Measurements from ENCODE around the gene CLEC20A. TPM values are rescaled to one million over a fixed set of nuclear protein-coding genes. Genes with fewer than 3 reads are reported as not detected.

CLEC20A gene
- total RNA-seq, 4 donors from 2014 or later = not detected

GRCh38 chr1:178477841-178478240 lies 18.9 kb downstream of the CLEC20A start:
- no peak for TF ChIP-seq POLR2A (IDR thresholded peaks at IDR 0.05; ENCODE audit: low read depth)
- TF ChIP-seq CTCF (IDR thresholded peaks at IDR 0.05) = no peak
- no peak for TF ChIP-seq EP300 (IDR thresholded peaks at IDR 0.05)
- no peak for TF ChIP-seq POLR2AphosphoS5 (IDR thresholded peaks at IDR 0.05)
- peaks cover 9 to 55% (median 9%) of the 10 kb centered on the region in 4 donors for H3K36me3 ChIP-seq
- DNase-seq (ENCODE audit: extremely low spot score) = no peak
- H3K9me3 ChIP-seq = no peaks in the 10 kb centered on the region
- intact Hi-C loops (cut with DNase I) = no loop called here
- H3K4me3 ChIP-seq = no peak overlapping the region
- WGBS = 63% methylated on average over 1 of the region's 1 CpG
- no peaks in the 10 kb centered on the region for H3K4me1 ChIP-seq
- no peaks in the 10 kb centered on the region for H3K27me3 ChIP-seq
- H3K27ac ChIP-seq (replicated peaks in 1 of 4) = no peak overlapping the region

DNA sequence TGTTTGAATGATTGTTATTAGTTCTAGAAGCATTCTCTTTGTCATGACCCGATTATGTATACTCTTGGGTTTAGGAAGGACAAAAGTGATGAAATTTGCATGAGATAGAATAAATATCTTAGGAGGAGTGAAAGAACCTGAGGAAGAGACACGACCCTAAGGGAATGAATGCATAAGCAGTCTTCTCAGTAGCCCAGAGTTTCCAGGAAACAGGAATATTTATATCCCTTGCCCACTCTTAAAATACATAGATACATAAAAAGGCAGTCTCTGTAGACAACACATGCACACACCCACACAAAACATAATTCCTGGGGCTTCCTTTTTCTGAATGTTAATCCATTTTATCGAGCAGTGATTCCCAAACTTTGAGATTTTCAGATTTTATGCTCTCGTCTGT lies 19.4 kb downstream of the CLEC20A start:
- no peak overlapping the region for H3K4me3 ChIP-seq
- no peak for DNase-seq (ENCODE audit: extremely low spot score)
- 88% methylated on average over 4 of the region's 4 CpGs for WGBS
- H3K4me1 ChIP-seq = no peaks in the 10 kb centered on the region
- intact Hi-C loops (cut with DNase I) = no loop called here
- H3K27me3 ChIP-seq = no peaks in the 10 kb centered on the region
- no peak overlapping the region for H3K27ac ChIP-seq (replicated peaks in 1 of 4)
- peaks cover 10 to 60% (median 12%) of the 10 kb centered on the region in 4 donors for H3K36me3 ChIP-seq
- no peaks in the 10 kb centered on the region for H3K9me3 ChIP-seq
- TF ChIP-seq POLR2A (IDR thresholded peaks at IDR 0.05; ENCODE audit: low read depth) (no peak), CTCF (IDR thresholded peaks at IDR 0.05) (no peak), EP300 (IDR thresholded peaks at IDR 0.05) (no peak), POLR2AphosphoS5 (IDR thresholded peaks at IDR 0.05) (no peak)

DNA sequence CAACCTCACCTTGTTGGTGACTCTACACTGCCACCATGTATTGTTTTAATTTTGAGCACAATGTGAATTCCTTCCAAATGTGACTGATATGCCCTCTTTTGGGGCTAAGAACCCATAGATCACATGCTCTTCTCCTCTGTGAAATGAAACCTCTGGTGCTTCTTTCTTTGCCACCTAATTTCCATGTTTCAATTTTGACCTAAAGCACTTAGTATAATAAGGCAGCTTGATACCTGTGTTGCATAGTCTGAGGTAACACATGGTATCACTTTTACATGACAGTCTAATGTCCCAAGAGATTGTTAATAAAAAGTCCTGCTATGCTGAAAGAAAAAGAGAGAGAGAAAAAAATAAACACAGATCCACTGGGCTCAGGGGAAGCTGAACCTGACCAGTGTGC lies 24.2 kb downstream of the CLEC20A start:
- no peak for DNase-seq (ENCODE audit: extremely low spot score)
- Histone ChIP-seq H3K36me3 (peaks cover 10 to 90% (median 24%) of the 10 kb centered on the region in 4 donors), H3K27me3 (no peaks in the 10 kb centered on the region), H3K4me1 (no peaks in the 10 kb centered on the region), H3K4me3 (no peak overlapping the region), H3K9me3 (no peaks in the 10 kb centered on the region), H3K27ac (replicated peaks in 1 of 4) (no peak overlapping the region)
- TF ChIP-seq POLR2AphosphoS5 (IDR thresholded peaks at IDR 0.05) (no peak), CTCF (IDR thresholded peaks at IDR 0.05) (no peak), EP300 (IDR thresholded peaks at IDR 0.05) (no peak), POLR2A (IDR thresholded peaks at IDR 0.05; ENCODE audit: low read depth) (no peak)
- intact Hi-C loops (cut with DNase I) = no loop called here

GRCh38 chr1:178470411-178470960 lies 26.3 kb downstream of the CLEC20A start:
- H3K36me3 ChIP-seq = peaks cover 14 to 91% (median 43%) of the 10 kb centered on the region in 4 donors
- TF ChIP-seq POLR2AphosphoS5 (IDR thresholded peaks at IDR 0.05) = no peak
- no peak for TF ChIP-seq EP300 (IDR thresholded peaks at IDR 0.05)
- no peaks in the 10 kb centered on the region for H3K27me3 ChIP-seq
- H3K4me3 ChIP-seq = no peak overlapping the region
- WGBS = 85% methylated on average over 5 of the region's 5 CpGs
- H3K27ac ChIP-seq (replicated peaks in 1 of 4) = no peak overlapping the region
- H3K4me1 ChIP-seq = no peaks in the 10 kb centered on the region
- intact Hi-C loops (cut with DNase I) = no loop called here
- no peaks in the 10 kb centered on the region for H3K9me3 ChIP-seq
- DNase-seq (ENCODE audit: extremely low spot score) = no peak

DNA sequence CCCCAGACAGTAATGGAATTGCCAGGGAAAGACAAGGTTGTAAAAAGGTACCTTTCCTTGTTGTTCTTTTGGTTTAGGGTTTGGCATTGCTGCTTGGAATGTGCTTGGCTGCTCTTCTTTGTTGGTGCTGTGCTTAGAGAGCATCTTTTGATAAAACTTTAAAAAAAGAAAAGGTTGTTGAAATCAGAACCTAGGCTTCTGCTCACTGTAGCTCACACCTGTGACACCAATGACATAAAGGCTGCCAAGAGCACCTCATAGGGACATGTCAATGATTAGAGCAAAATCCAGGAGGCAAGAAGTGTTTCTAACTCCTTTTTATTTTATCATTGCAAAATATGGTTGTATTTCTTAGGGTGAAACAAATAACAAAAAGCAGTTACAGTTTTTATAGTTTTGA lies 28.9 kb downstream of the CLEC20A start:
- peaks cover 4 to 78% (median 36%) of the 10 kb centered on the region in 4 donors for H3K36me3 ChIP-seq
- intact Hi-C loops (cut with DNase I) = no loop called here
- no peaks in the 10 kb centered on the region for H3K4me1 ChIP-seq
- no peak overlapping the region for H3K4me3 ChIP-seq
- DNase-seq (ENCODE audit: extremely low spot score) = no peak
- no peak overlapping the region for H3K27ac ChIP-seq (replicated peaks in 1 of 4)
- H3K9me3 ChIP-seq = no peaks in the 10 kb centered on the region
- no peaks in the 10 kb centered on the region for H3K27me3 ChIP-seq
- TF ChIP-seq EP300 (IDR thresholded peaks at IDR 0.05) (no peak), POLR2A (IDR thresholded peaks at IDR 0.05; ENCODE audit: low read depth) (no peak), POLR2AphosphoS5 (IDR thresholded peaks at IDR 0.05) (no peak), CTCF (IDR thresholded peaks at IDR 0.05) (no peak)
